HG03439 (cell line): Measurements from ENCODE around the gene COL19A1.
"Not testable (repeated sequence)": the region's sequence is repeated elsewhere in the genome, so short reads cannot be mapped to it uniquely, and the experiment has no call there.

Source experiments
- ATAC-seq: cut with Tn5 transposase; IDR thresholded peaks from one replicate; pipeline ENCODE4 v1.9.1; 2021; ENCODE audit warnings: mild to moderate bottlenecking, moderate library complexity; ENCODE audit not compliant: unreplicated experiment

COL19A1 gene

GRCh38 chr6:69895396-69895795 is 29.0 kb downstream of the COL19A1 start:
- ATAC-seq: no peak

- ATAC-seq: no peak
Measured at GRCh38 chr6:69900869-69901268, 34.5 kb downstream of the COL19A1 start.

- no peak for ATAC-seq
Measured at GRCh38 chr6:69901361-69901760, 35.0 kb downstream of the COL19A1 start.

DNA sequence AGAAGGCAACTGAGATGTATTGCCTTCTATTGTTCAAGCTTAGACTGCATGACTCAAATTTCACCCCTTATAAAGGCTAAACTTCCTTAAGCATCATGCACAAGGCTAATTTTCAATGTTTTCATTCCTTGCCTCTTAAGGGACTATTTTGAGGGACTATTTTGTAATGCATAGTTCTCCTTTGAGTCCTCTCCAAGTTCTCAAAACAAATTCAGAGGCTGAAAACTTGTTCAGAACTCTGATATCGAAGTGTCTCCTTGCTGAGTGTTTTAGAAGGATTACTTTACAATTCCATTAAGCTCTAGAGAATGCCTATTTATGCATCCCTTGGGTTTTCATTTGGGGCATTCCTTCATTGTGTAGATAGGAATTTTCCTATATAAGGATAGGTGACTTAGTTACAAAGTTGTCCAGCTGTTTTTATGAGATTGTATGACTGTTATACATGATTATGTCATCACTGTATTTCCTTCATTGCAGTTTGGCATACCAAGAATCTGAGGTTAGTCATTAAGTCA is 41.7 kb downstream of the COL19A1 start:
- ATAC-seq: no peak

DNA sequence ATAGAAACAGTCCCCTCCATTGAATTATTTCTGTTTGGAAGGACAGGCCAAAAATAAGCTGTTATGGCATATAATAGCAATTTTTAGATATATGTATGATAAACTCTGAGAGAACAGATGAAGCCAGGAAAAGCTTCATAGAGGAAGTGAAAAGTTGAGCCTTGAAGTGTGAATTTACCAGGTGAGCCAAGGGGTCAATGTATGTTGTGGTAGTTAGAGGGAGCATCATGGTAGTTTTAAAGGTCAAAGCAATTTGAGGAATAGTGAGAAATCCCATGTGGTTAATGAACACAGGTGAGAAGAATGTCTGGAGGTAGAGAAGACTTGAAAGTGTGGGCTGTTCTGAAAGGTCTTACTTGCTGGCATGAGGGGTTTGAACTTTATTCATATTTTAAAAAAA is 47.0 kb downstream of the COL19A1 start:
- ATAC-seq: no peak

DNA sequence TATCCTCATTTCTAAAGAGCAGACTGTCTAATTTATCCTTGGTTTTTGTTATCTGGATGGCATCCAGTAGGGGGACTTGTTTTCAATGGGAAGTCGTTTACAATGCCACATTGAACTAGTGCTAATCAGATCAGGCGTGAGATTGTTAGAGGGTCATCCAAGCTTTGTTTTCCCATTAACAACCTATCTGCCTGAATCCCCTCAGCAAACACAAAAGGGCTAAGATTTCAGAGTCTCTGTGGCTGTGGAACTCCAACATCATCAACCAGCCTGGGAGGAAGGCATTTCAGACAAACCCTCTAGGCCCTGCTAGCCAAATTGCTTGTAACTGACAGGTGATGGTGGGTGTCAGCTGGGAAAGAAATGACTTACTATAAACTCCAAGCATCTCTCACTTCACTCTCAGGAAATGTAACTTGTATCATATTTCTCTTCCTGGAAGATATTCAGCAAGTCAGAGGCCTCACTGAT is 47.7 kb downstream of the COL19A1 start:
- no peak for ATAC-seq

DNA sequence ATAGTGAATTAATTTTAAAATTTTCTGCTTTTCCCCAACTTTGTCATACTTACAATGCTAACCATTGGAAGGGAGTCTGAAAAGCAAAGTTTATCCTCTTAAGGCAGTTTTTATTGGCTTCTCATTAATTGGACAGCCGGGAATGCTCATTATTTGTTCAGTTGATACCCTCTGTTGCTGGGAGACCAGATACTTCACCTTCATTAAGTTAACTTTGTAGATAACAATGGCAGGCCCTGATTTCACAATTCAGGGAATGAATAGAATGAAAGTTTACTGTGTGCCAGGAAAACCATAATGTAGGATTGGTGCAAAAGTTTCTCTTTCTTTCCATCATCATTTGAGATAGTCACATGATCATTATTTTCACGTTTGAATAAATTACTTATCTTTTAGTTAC is 49.0 kb downstream of the COL19A1 start:
- ATAC-seq: no peak

DNA sequence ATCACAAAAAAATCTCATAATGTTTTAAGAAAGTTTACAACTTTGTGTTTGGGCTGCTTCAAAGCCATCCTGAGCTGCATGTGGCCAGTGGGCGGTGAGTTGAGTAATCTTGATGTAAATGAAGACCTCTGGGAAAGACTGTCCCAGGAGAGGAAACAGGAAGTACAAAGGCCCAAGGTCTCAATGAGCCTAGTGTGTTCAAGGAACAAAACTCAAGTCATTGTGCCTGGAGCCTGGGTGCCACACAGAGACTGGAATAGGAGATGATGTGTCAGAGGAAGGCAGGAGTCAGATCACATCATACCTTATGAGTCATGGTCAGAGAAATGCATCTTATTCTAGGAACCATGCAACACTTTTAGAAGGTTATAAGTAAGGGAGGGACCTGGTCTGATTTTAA is 51.5 kb downstream of the COL19A1 start:
- no peak for ATAC-seq

DNA sequence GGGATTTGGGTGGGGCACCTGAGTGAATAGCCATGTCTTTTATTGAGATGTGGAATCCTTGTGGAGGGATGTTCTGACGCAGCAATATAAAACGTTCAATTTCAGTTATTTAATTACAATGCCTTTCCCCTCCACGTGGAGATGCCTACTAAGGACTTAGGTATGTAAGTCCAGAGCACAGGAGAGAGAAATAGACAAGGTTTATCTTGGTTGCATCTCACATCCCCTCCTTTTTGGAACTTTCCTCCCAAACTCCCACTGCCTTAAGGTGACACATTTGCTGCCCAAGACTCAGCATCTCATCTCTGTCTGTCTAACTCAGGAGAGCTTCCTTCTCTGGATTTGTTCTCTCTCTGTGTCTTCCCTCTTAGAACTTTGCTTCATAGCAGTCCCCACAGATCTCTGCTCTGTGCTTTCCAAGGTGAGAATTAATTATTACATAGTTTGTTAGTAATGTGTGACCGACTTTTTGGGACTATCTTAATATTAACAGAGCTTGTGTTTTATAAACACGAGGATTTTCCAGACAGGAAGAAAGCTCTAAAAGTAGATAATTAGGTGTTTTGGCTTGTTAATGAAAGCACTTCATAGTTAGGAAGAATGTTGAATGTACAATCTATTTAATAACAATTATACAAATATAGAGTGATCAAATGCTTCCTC is 52.6 kb downstream of the COL19A1 start:
- ATAC-seq: no peak

GRCh38 chr6:69921066-69921465 is 54.7 kb downstream of the COL19A1 start:
- ATAC-seq: not testable (repeated sequence)

DNA sequence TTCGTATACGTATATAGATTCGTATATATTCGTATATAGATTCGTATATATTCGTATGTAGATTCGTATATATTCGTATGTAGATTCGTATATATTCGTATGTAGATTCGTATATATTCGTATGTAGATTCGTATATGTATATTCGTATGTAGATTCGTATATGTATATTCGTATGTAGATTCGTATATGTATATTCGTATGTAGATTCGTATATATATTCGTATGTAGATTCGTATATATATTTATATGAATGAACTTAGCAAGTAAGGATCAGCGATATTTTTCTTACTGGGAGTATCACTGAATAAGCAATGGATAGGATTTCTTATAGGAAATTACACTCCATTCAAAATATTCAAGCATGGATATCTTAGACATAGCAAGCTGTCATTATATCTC is 55.3 kb downstream of the COL19A1 start:
- not testable (repeated sequence) for ATAC-seq

DNA sequence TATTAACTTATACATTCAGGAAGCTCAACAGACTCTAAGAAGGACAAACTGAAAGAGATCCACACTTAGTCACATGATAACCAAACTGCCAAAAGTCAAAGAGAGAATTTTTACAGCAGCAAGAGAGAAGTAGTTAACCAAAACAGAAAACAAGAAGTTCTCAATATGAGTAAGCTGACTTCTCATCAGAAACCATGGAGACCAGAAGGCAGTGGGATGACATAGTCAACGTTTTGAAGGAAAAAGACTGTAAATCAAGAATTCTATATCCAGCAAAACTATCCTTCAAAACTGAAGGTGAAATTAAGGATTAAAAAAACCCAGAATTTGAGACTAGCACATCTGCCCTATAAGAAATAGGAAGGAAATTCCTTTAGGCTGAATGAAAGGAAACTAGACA is 60.4 kb downstream of the COL19A1 start:
- no peak for ATAC-seq

GRCh38 chr6:69933239-69933638 is 66.9 kb downstream of the COL19A1 start:
- ATAC-seq: no peak

DNA sequence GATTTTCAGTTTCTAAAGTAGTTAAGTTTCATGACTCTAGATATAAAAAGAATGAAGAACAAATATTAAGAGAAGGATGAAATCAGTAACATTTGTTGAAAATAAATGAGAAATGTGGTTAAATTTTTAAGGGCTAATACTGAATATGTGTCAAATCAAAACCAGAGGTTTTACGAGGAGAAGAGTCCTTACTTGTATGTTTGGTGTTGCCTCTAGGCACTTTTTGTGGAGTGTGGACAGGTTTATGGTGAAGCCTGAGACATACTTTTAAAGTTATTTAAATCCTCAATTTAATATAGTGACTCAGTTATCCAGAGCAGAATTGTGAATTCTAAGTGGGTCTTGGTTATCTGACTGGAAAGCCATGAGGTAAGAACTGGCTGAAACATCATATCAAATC is 68.7 kb downstream of the COL19A1 start:
- ATAC-seq: no peak

- no peak for ATAC-seq
Measured at GRCh38 chr6:69936674-69937363, 70.5 kb downstream of the COL19A1 start.

DNA sequence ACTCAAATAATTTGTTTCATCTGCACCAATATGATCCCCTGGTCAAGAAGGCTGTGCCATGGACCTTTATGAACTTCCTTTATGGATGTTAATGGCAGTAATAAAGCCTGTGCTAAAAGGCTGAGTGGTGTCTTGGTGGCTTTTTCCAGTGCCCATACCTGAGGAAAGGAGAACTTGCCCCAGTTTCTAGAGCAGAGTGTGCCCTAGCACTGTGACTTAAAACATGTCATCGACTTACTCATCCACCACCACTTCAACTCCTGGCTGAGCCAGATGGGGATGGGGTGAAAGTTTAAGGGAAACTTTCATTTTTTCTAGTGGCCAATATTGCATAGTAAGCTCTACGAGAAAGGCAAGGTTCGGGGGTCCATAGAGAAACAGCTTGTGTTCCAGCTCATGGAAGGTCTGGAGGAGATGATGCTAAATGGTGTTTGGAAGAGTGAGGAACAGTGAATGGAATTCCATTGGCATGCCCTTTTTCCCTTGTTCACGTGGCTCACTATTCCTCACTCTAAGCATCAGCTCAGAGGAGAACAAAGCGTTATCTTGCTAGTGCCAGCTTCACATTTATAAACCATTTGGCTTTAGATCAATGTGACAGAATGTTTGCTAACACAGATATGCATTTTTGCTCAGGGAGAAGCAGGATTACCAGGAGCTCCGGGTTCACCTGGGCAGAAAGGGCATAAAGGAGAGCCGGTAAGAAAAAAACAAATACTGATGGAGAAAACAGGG is 71.2 kb downstream of the COL19A1 start:
- no peak for ATAC-seq

- ATAC-seq: no peak
Measured at GRCh38 chr6:69942485-69942884, 76.1 kb downstream of the COL19A1 start.

- no peak for ATAC-seq
Measured at GRCh38 chr6:69945192-69945591, 78.8 kb downstream of the COL19A1 start.

DNA sequence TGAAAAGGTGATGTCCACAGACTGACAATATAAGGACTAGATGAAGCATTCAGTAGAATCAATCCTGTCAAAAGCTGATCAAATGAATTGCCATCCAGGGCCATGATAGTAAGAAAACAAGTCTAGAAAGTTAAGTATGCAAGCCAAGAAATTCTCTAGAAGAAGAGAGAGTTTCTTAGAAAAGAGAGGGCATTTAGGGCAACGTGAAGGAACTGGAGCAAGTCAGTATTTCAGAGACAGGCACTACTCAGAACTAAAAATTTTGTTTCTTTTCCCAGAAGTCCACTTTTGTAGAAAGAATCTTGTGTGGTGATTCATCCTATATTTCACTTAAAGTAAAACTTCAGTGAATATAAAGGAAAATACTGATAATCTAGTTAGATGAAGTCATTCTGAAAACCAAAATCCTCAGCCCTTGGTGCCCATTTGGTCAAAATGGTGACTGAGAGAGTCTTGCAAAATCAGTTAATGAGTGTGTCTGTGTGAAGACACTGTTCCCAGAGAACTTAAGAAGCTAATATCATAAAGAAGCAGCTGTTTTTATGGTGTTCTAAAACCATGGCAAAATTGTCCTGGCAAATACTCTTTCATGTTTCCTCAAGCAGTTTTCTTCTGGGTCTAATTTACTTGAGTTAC is 82.2 kb downstream of the COL19A1 start:
- no peak for ATAC-seq

DNA sequence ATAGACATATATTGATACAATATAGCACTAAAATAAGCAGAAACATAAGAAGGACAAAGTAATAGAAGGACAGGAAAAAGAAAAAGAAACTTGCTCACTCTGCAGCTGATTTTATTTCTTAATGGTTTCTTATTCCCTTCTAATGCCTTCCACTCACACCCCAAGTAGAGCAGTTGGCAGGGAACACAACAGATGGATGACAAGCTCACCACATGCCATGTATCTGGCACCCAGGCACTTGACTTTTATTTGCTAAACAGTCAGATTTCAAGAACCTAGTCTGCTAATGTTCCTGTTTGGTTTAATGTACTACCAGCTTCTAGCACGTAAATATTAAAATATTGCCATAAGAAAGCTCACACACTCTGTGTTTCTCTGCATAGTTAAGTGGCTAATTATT is 87.1 kb downstream of the COL19A1 start:
- no peak for ATAC-seq

GRCh38 chr6:69954733-69955132 is 88.4 kb downstream of the COL19A1 start:
- no peak for ATAC-seq
